ENCODE measurements around the gene INTS4.
A peak's percentile ranks its signal among the peaks of the same experiment; 100 is the strongest.
"Not testable (repeated sequence)": the region's sequence is repeated elsewhere in the genome, so short reads cannot be mapped to it uniquely, and the experiment has no call there.

Gene INTS4

GRCh38 chr11:78022397-78023396 lies 28.2 kb upstream of the INTS4 start, which contains the start of gene KCTD14:
KCTD14 (minus strand) TSS chr11:78023276; CDS start chr11:78023249, 27 bp downstream.
- DNase-seq, result no peak

- no peak for DNase-seq
Measured at GRCh38 chr11:78021611-78022010, 27.1 kb upstream of the INTS4 start.

GRCh38 chr11:78020246-78020645 lies 25.8 kb upstream of the INTS4 start:
- no peak for DNase-seq

GRCh38 chr11:78019808-78020207 lies 25.3 kb upstream of the INTS4 start:
- no peak for DNase-seq

GRCh38 chr11:78015878-78016277 lies 21.4 kb upstream of the INTS4 start:
- DNase-seq, result no peak

GRCh38 chr11:78014937-78015520 lies 20.6 kb upstream of the INTS4 start:
- DNase-seq, result not testable (repeated sequence)

GRCh38 chr11:78011301-78011700 lies 16.8 kb upstream of the INTS4 start:
- DNase-seq, result no peak

GRCh38 chr11:78010755-78011154 lies 16.3 kb upstream of the INTS4 start:
- DNase-seq, result no peak

- no peak for DNase-seq
Measured at GRCh38 chr11:78010304-78010703, 15.8 kb upstream of the INTS4 start.

GRCh38 chr11:78009062-78009461 lies 14.6 kb upstream of the INTS4 start:
- DNase-seq, result no peak

- peak; percentile 67 for DNase-seq
Measured at GRCh38 chr11:78000193-78000592, 5.7 kb upstream of the INTS4 start.

- DNase-seq, result no peak
Measured at GRCh38 chr11:77999446-78000030, 5.1 kb upstream of the INTS4 start.

- DNase-seq, result no peak
Measured at GRCh38 chr11:77993902-77994301, 566 bp downstream of the INTS4 start.

GRCh38 chr11:77990981-77991380 lies 3.5 kb downstream of the INTS4 start:
- no peak for DNase-seq

GRCh38 chr11:77986456-77986855 lies 8.0 kb downstream of the INTS4 start:
- not testable (repeated sequence) for DNase-seq

- DNase-seq, result no peak
Measured at GRCh38 chr11:77981346-77981947, 13.0 kb downstream of the INTS4 start.

GRCh38 chr11:77968337-77968736 lies 26.1 kb downstream of the INTS4 start:
- no peak for DNase-seq

GRCh38 chr11:77967753-77968152 lies 26.7 kb downstream of the INTS4 start:
- DNase-seq, result no peak

GRCh38 chr11:77967121-77967520 lies 27.3 kb downstream of the INTS4 start:
- no peak for DNase-seq

- DNase-seq, result no peak
Measured at GRCh38 chr11:77966338-77966737, 28.1 kb downstream of the INTS4 start.

GRCh38 chr11:77959434-77959833 lies 35.0 kb downstream of the INTS4 start:
- no peak for DNase-seq

GRCh38 chr11:77958583-77959177 lies 35.8 kb downstream of the INTS4 start:
- not testable (repeated sequence) for DNase-seq

- DNase-seq, result not testable (repeated sequence)
Measured at GRCh38 chr11:77943296-77943695, 51.2 kb downstream of the INTS4 start.

Measured in activated CD4-positive, alpha-beta T cell treated with anti-CD3 and anti-CD28 coated beads, Interleukin-2, Interleukin-6, amounts not matched to agents 100 ng/mL and 50 ng/mL, durations not matched to agents 16 hours and 8 hours (primary cell).